HT1080 (cell line): Measurements from ENCODE around the gene SND1. TPM values are rescaled to one million over a fixed set of nuclear protein-coding genes. Genes with fewer than 3 reads are reported as not detected.

Experiments
- DNase-seq: peaks from one replicate; pipeline ENCODE4 v3.0.0-alpha.2; 2015; ENCODE audit warnings: low read depth
- total RNA-seq: library from RNA; depleted of rRNA; stranded (reverse); fragments of >200 nt; shearing (Covaris generic); gene quantifications from 2 replicates; pipeline ENCODE4 v1.2.3, GENCODE V29; 2014

Gene SND1
- total RNA-seq, 1 experiment from 2014 or later, result 145 TPM

DNA sequence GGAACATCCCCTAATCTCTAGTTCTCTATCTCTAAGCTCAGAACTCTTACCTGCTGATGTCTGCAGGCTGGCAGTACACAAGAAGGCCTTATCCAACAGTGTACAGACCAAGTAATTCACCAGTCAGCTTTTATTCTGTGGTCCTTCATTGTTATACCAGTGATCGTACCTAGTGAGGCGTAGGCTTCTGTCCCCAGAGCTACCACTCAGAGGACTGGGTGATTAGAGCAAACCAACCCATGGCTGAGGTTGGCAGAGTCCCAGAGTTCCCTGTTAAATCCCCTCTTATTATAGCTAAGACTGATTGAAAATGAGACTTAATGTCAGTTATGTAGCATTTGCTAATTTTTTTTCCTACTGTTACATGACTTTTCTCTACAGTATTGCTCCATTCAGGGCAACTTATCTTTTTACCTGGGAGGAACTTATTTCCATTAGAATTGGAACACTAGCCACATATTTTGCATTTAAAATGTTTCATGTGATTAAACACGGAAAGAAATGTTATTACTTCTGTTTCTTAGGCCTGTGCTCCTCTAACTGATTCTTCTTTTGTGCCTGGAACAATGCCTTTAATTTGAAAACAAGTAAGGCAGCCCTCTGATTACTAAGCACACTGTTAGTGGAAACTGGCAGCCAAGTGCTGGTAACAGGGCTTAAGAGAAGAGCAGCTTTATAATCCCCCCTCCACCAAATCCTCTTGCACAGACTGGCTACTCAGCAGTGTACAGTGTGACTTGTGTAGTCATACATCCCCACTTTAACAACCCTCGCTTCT lies 252.1 kb downstream of the SND1 start:
- no peak for DNase-seq

DNA sequence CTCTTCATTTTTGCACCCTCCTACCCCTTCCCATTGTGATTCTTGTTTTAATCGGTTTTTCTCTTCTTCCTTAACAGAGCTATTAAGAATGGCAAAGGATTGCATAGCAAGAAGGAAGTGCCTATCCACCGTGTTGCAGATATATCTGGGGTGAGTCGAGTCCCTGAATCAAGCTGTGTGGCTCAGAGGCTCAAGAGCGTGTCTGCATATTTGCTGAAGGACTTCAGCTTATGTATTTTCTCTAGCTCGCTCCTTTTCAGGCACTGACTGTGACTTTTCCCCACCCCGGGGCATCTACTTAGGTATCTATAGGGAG lies 252.6 kb downstream of the SND1 start:
- DNase-seq, result no peak

DNA sequence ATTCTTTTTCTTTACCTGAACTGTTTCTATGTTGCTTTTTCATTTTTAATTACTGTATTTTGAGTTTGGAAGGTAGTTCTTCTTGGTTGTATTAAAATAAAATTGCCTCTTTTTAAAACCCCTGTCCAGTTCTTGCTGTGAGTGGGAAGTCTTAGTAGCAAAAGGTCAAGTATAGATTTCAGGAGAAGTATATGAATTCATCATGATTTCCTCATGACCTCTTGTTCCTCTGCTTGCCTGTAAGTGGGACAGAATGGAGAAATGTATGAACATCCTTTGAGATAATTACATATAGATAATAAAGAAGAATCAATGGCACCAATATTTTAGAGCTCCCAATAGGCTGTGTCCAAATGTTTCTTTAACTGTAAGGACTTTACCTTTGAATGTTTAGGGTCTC lies 253.0 kb downstream of the SND1 start:
- DNase-seq, result no peak

DNA sequence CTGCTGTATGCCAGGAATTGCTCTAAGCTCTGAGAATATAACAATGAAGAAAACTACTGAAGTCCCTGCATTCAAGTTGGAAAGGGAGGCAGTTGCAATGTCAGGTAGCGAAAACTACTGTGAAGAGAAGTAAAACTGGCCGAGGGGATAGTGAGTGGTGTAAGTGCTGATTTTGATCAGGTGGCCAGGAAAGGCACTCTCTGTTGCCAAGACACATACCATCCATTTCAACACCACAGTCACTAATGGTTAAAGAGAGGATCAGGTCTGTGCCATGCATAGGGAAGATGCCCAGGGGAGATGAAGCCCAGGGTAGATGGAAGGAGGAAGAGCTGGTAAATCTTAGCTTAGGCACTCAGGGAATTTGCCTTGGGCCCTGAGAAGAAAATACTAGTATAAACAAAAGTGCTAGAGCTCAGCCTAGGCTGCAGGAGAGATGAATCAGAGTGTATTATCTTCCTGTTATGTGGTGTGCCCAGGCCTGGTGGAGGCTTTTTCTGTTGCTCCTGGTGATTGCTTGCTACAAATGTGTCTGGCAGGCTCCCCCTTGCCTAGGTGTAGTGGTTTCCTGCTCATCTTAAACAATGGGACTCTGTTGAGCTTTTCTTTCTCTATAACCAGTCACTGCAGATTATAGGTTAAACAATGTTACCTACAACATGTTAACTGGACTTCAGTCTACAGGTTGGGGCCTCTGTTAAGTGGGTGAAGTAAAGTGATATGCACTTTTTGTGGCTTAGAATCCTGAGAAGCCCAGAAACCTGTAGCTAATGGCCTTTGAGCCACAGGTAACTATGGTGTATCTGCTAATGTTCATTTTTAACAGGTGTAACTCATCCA lies 253.7 kb downstream of the SND1 start:
- peak; percentile 93 for DNase-seq

DNA sequence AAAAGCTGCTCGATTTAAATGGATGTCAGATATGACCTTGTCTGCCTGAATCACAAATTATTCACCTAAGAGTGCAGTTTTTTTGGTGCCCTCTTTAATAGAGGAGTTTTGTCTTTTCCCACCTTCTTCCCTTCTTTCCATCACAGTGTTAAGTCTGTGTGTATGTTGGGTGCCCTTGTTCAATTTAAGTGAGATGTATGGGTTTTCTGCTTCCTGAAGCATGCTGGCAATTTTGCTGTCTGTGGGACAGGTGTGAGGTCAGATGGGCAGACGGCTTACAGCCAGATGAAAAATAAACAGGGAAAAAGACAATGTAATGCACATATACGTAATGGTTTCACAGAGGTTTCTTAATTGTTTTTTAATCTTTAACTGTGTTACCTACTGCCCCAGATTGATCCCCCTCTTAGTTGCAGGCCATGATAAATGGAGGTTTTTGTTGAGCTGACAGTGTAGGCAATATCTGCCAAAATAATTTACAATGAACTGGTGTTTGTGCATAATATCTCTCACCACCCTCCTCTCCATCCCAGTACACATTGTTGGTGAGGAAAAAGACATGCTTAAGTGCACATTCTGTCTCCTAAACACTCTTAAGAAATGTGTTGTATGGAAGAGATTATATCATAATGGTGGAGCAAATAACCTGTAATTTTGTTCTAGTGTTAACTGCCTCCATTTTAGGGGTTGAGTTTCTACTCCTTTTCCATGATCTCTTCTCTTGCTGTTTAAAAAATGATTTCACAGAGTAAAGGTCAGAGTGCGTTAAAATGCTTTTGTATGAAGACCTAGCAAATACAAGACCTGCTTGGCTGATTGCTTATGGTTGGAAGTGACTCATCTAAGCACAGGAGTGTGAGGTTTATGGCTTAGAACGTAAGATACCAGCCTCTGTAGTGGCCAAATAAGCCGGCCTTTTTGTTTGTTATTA lies 255.4 kb downstream of the SND1 start:
- peak; percentile 73 for DNase-seq

DNA sequence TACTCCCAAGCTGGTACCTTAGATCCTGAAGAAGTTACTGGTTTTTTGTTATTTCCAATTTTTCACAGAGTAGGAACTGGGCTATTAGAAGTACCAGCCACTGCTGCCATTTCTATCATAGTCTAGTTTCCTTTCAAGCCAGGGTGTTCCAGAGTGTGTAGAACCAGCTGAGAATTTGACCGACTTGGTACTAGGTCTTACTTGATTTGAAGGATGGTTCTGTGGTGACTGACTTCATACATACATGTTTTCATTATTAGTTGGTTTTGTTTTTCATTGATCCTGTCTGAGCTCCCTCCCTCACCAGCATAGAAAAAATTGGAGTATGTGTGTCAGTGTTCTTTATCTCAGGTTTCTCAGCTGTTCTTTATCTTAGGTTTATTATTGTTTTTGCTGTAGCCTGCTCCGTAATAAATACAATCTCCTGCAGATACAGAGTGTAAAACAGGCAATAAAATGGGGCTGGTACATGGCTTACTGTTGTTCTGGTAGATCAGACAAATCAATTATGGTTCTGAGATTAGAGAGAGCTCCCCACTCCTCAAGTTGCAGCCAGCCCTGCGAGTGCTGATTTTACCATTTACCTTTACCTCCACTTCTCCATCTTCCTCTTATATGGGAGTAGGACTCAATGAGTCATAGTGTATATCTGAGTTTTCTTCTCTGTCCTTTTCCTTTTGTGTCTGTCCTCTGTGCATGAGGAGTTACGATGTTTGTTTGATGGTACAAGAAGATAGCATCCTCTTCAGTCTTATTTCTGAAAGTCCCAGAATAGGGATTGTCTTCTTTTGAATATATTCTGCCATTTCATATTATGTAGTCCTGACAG lies 256.6 kb downstream of the SND1 start:
- no peak for DNase-seq

DNA sequence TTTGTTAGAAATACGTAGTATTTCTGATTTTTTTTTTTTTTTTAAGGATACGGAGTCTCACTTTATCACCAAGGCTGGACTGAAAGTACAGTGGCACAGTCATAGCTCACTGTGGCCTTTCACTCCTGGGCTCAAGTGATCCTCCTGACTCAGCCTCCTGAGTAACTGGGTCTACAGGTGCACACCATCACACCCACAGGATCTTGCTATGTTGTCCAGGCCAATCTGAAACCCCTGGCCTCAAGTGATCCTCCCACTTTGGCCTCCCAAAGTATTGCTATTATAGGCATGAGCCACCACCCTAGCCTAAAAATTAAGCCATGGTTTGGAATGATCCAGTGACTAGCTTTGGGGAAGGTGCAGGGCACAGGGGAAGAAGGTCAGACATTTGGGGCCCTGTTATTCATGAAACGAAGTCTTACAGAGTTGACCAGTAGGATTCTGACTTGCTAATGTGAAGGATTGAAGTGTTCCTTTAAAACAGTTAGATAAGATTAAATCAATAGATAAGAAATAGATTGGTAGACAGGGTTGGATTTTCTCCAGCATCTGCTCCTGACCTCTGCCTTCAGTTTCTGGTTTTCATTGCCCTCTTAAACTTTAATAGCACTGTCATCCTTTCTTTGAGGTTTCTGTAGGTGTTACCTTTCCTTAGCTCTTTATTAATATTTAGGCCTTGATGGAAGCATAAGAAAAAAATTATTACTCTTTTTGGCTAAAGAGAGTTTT lies 257.6 kb downstream of the SND1 start:
- DNase-seq, result no peak

DNA sequence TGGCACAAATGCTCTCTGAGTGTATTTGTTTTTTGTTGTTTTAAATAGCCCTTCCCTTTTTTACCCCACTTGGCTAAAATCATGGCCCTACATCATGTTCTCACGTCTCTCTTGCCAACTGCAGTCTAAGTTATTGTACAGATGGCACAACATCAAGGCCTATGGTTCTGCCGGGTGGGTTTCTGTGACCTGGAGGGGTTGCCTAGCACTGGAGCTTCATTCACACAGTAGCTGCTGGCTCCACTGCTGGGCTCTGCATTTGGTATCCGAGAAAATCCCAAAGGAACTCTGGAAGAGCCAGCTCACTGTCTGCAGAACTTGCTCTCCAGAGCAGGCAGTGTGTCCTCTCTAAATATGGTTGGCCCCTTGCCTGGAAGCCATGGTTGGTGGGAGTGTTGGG lies 258.7 kb downstream of the SND1 start:
- no peak for DNase-seq

DNA sequence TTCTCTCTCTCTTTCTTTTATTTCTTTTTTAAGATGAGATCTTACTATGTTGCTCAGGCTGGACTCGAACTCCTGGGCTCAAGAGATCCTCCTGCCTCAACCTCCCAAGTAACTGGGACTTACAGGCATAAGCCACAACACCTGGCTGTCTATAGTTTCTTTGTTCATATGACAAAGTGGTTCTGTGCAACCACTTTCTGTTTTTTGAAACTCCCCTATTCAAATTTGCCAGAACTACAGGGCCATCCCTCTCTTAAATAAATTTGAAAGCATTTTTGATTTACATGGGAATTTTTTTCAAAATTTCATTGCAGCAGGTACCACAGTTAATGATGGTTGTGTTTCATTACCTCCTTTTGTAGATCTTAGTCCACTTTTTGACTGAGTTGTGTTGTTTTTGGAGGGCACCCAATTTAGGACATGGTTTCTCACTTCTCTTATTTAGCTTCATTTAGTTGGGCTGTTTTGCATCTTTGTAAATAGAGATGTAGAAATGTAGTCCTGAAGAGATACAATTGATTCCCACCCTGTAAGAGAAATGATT lies 260.0 kb downstream of the SND1 start:
- DNase-seq, result no peak

DNA sequence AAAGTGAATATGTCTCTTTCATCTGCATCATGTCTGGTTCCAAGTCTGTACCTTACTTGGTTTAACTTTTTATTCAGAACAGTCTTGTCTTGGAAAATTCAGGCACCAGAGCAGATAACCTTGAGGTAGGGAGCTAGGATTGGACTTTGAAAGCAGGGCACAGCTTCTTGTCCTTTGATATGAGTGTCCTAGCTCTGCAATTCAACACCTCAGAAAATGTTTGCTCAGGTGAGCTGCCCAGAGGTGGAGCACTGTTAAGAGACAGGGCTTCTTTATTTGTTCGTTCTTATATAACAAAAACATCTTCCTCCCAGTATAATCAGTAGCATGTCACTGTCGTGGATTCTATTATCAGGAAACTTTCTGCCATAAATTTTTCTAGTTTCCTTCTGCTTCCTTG lies 260.9 kb downstream of the SND1 start:
- no peak for DNase-seq

DNA sequence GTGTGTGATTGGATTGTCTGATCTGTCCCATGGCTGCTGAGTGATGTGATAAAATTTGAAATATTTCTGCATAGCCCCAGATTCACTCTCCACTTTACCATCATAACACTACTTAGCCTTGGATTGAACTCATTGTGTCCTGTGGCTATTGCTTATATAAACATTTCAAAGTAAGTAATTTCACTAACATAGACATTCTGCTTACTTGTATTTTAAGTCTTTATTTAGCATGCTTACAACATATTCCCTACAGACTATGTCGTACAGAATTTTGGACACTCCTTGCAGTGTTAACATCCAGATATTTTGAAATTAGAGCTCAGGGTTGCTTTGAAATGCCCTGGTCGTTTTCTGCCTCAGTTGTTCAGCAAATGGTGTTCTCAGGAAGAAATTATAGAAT lies 261.7 kb downstream of the SND1 start:
- no peak for DNase-seq

DNA sequence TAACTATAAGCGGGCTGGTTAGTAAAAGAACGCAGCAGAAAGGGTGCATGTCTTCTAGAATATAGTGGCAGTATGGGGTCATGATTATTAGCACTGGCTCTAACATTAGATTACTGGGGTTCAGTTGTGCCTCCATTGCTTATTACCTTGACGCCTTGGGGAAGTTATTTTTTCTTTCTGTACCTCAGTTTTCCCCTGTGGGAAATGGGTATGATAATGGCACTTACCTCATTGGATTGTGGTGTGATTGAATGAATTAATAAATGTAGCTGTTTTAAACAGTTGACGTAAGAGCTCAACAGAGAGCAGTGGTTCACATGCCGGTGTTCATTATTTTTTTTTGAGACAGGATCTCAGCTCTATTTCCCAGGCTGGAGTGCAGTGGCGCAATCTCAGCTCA lies 262.7 kb downstream of the SND1 start:
- no peak for DNase-seq

DNA sequence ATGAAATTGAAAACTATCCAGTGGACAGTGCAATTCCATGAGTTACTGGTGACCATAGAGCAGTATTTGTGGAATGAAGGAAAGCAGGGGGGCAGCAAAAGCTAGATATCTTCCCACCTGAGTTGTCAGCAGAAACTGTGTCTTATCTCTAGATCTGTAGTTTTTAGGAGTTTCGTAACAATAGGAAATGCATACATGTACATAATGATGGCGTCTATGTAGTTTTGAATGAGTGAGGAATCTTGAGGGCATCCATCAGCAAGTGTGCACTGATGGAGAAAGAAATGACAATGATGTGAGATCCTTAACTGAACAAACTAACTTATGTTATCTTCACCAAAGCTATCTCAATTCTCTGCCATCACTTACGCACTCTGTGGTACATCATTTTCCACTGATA lies 264.7 kb downstream of the SND1 start:
- DNase-seq, result no peak

DNA sequence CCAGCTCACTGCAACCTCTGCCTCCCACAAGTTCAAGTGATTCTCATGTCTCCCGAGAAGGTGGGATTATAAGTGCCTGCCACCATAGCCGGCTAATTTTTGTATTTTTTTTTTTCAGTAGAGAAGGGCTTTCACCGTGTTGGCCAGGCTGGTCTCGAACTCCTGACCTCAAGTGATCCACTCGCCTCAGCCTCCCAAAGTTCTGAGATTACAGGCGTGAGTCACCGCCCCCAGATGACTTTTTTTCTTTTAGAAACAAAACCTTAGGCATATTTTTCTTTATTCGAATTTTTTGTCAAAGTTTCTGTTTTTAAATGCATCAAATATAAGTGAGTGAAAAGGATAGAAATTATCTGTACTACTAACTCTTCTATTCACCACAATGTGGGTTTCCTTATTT lies 266.1 kb downstream of the SND1 start:
- DNase-seq, result no peak

DNA sequence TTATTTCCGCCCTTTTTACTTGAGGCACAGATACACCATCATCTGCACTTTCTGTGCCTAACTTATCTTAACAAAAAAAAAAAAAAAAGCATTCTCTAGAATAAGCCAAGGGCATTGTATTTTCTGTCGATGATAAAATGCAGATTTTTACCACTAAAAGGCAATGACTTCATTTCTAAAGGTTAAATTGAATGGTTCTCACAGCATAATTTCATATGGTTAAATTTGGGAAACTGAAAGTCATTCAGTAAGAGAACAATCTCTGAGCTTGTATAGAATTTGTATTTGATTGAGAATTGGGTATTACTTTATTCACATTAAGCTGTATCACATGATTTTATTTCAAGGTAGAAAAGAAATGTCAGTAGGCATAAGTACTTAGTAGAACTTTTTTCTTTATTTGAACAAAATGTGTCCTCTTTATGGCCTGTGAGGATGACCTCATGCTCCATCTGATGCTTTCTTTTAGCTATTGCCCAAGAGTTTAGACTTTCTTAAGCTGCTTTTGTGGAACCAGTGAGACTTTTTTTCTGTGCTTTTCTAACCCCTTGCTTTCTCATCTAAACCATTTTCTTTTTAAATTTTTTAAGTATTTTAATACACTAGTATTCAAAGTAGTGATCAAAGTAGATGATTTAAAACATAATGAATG lies 268.9 kb downstream of the SND1 start:
- DNase-seq, result no peak

DNA sequence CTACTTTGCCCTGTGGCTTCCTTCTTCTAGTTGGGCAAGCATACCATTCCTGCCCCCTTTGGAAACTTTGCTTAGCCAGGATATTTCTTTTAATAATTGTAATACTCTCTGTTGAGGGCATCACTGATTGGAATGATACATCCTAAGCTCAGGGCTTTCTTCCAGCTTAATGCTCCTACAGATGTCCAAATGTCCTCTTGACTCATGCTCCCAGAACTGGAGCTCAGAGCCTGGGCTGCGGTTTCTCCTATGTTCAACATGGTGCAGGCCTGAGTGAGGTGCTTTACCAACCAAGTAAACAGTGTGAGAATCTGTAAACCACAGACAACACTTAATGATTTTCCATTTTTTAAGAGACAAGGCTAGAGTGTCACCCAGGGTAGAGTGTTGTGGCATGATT lies 270.7 kb downstream of the SND1 start:
- DNase-seq, result no peak

DNA sequence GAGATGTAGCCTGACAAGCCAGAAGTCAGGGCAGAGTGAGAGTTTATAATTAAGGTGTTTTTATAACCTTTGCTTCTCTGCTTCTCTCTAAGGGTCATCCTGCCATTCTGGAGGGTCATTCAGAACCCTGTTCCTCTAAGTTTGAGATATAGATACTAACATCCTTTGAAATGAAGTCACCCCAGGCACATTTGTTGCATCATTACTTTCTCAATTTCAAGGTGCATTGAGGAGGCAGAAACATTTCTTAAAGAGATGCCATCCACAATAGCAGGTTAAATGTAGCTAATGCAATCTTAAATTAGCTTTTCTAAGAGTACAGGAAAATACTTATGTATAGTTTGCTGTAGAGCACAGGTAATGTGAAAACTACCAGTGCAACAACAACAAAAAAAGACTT lies 272.9 kb downstream of the SND1 start:
- no peak for DNase-seq

DNA sequence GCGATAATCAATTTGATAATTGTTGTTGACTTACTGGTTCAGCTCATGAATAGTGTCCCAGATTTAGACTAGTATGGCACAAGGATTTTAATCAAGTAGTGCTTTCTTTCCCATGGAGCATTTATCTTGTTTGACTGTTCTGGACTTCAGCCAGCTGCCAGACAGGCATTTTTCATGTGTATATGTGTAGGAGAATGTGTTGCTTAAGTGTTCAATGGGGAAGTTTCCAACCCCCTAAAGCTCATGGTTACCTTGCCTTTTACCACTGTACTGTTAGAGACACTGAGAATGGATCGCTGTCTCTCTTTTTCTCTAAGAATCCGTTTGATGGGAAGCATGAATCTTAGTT lies 275.3 kb downstream of the SND1 start:
- no peak for DNase-seq

DNA sequence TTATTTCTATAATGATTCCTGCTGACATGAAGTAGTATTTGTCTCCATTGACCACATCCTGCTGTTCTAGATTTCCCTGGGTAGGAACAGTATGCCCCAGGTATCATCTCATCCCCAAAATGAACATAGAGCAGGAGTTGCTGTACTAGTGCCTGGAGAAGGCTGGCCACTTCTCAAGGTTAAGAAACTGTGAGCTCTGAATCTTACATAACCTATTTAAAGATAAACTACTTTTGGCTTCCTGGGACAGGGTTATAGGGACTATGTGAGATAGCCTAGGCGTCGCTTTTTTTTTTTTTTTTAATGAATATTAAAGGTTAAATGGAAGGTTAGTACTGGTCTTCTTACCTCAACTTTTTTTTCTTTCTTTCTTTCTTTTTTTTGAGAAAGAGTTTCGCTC lies 276.2 kb downstream of the SND1 start:
- no peak for DNase-seq

DNA sequence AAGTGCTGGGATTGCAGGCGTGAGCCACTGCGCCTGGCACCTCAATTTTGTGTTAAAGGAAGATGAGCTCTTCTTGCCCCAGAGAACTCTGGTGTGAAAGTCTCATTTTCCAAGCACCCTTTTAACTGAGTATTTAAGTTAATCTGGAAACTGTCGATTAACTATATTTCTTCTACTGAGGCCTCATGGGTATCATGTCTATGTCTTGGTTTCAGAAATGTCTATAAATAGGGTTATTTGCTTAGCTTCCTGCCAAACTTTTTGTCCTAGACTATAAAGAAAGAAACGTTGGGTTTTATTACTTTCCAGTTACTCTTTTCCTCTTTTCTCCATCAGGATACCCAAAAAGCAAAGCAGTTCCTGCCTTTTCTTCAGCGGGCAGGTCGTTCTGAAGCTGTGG lies 276.9 kb downstream of the SND1 start:
- DNase-seq, result no peak
